OCI-LY3 (cell line): ENCODE results near the gene AGR2.

Experiments used
- EZH2phosphoT487 ChIP-seq: fragments of 200-600 bp; shearing (Covaris generic); IDR thresholded peaks from 2 replicates; pipeline ENCODE4 v1.6.1; 2018; ENCODE audit warnings: antibody characterized with exemption, mixed run types, low read depth
- TF ChIP-seq, protein P1 (sequence below): fragments of 200-600, 300-600 bp; sonication (generic); IDR thresholded peaks from 2 replicates; pipeline ENCODE4 v1.5.1; 2014; ENCODE audit warnings: antibody characterized with exemption, low read length, low read depth

GRCh38 chr7:16747102-16747501 is 57.7 kb downstream of the AGR2 start:
- TF ChIP-seq, protein P1, sequence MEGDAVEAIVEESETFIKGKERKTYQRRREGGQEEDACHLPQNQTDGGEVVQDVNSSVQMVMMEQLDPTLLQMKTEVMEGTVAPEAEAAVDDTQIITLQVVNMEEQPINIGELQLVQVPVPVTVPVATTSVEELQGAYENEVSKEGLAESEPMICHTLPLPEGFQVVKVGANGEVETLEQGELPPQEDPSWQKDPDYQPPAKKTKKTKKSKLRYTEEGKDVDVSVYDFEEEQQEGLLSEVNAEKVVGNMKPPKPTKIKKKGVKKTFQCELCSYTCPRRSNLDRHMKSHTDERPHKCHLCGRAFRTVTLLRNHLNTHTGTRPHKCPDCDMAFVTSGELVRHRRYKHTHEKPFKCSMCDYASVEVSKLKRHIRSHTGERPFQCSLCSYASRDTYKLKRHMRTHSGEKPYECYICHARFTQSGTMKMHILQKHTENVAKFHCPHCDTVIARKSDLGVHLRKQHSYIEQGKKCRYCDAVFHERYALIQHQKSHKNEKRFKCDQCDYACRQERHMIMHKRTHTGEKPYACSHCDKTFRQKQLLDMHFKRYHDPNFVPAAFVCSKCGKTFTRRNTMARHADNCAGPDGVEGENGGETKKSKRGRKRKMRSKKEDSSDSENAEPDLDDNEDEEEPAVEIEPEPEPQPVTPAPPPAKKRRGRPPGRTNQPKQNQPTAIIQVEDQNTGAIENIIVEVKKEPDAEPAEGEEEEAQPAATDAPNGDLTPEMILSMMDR, result no peak
- no peak for TF ChIP-seq EZH2phosphoT487
